DMS153 treated with DMSO at 0.1 percent for 48 hours (cell line): ENCODE measurements around the gene CAMTA2.

Source experiments
- DNase-seq: peaks from one replicate; lab custom pipeline; 2025; ENCODE audit not compliant: unreplicated experiment; lab: John Stamatoyannopoulos, UW

The CAMTA2 gene

GRCh38 chr17:4948166-4948930, 39.1 kb downstream of the CAMTA2 start, which contains the start of gene PFN1:
Gene PFN1 (minus strand): TSS chr17:4948530. CDS start chr17:4948394, 136 bp downstream.
- DNase-seq = peak; percentile 39

- DNase-seq = no peak
Measured at GRCh38 chr17:4947411-4948165, 39.9 kb downstream of the CAMTA2 start.

- DNase-seq = no peak
Measured at GRCh38 chr17:4947010-4947410, 40.5 kb downstream of the CAMTA2 start.

- DNase-seq = no peak
Measured at GRCh38 chr17:4946312-4946976, 41.0 kb downstream of the CAMTA2 start.

- no peak for DNase-seq
Measured at GRCh38 chr17:4945944-4946280, 41.6 kb downstream of the CAMTA2 start.

- no peak for DNase-seq
Measured at GRCh38 chr17:4945176-4945943, 42.1 kb downstream of the CAMTA2 start.

- no peak for DNase-seq
Measured at GRCh38 chr17:4944554-4945175, 42.8 kb downstream of the CAMTA2 start.

- no peak for DNase-seq
Measured at GRCh38 chr17:4944163-4944553, 43.3 kb downstream of the CAMTA2 start.

GRCh38 chr17:4942760-4943508, 44.5 kb downstream of the CAMTA2 start:
- no peak for DNase-seq

GRCh38 chr17:4941319-4941610, 46.2 kb downstream of the CAMTA2 start:
- DNase-seq = no peak

GRCh38 chr17:4940555-4941318, 46.7 kb downstream of the CAMTA2 start:
- no peak for DNase-seq

- peak; percentile 85 for DNase-seq
Measured at GRCh38 chr17:4939796-4940554, 47.5 kb downstream of the CAMTA2 start, which contains the start of the genes RNF167 and SLC25A11. Gene RNF167 (plus strand): TSS chr17:4940268. CDS start chr17:4940910, 642 bp downstream. Gene SLC25A11 (minus strand): TSS chr17:4940046. CDS start chr17:4939910, 136 bp downstream.

GRCh38 chr17:4939546-4939795, 48.0 kb downstream of the CAMTA2 start:
- no peak for DNase-seq

- no peak for DNase-seq
Measured at GRCh38 chr17:4938688-4939545, 48.6 kb downstream of the CAMTA2 start.

GRCh38 chr17:4938069-4938491, 49.4 kb downstream of the CAMTA2 start:
- no peak for DNase-seq

GRCh38 chr17:4937553-4937952, 49.9 kb downstream of the CAMTA2 start:
- no peak for DNase-seq

- no peak for DNase-seq
Measured at GRCh38 chr17:4936436-4936835, 51.0 kb downstream of the CAMTA2 start.

- no peak for DNase-seq
Measured at GRCh38 chr17:4935650-4936049, 51.8 kb downstream of the CAMTA2 start.
